ENCODE data around the gene UNC80.
A peak's percentile ranks its signal among the peaks of the same experiment; 100 is the strongest.

The UNC80 gene

GRCh38 chr2:209817844-209818271 is 46.2 kb downstream of the UNC80 start:
- DNase-seq = no peak

- no peak for DNase-seq
Observed at GRCh38 chr2:209818939-209819338, 47.3 kb downstream of the UNC80 start.

GRCh38 chr2:209821806-209822205 is 50.2 kb downstream of the UNC80 start:
- DNase-seq = no peak

- no peak for DNase-seq
Observed at GRCh38 chr2:209823484-209823883, 51.9 kb downstream of the UNC80 start.

- no peak for DNase-seq
Observed at GRCh38 chr2:209824391-209824790, 52.8 kb downstream of the UNC80 start.

- no peak for DNase-seq
Observed at GRCh38 chr2:209830722-209831465, 59.3 kb downstream of the UNC80 start.

- DNase-seq = no peak
Observed at GRCh38 chr2:209834767-209835166, 63.1 kb downstream of the UNC80 start.

- DNase-seq = no peak
Observed at GRCh38 chr2:209840434-209840833, 68.8 kb downstream of the UNC80 start.

GRCh38 chr2:209845666-209846065 is 74.0 kb downstream of the UNC80 start:
- no peak for DNase-seq

- no peak for DNase-seq
Observed at GRCh38 chr2:209864716-209865295, 93.2 kb downstream of the UNC80 start.

- no peak for DNase-seq
Observed at GRCh38 chr2:209868271-209868994, 96.8 kb downstream of the UNC80 start.

- no peak for DNase-seq
Observed at GRCh38 chr2:209870067-209870466, 98.4 kb downstream of the UNC80 start.

GRCh38 chr2:209872675-209873074 is 101.0 kb downstream of the UNC80 start:
- no peak for DNase-seq

GRCh38 chr2:209875270-209875669 is 103.6 kb downstream of the UNC80 start:
- no peak for DNase-seq

- no peak for DNase-seq
Observed at GRCh38 chr2:209876211-209876610, 104.6 kb downstream of the UNC80 start.

GRCh38 chr2:209878701-209879100 is 107.1 kb downstream of the UNC80 start:
- DNase-seq = no peak

GRCh38 chr2:209900638-209901037 is 129.0 kb downstream of the UNC80 start:
- DNase-seq = no peak

- peak; percentile 10 for DNase-seq
Observed at GRCh38 chr2:209901172-209901571, 129.5 kb downstream of the UNC80 start.

GRCh38 chr2:209905691-209906090 is 134.1 kb downstream of the UNC80 start:
- DNase-seq = no peak

- DNase-seq = no peak
Observed at GRCh38 chr2:209907746-209908145, 136.1 kb downstream of the UNC80 start.

GRCh38 chr2:209908511-209908910 is 136.9 kb downstream of the UNC80 start:
- no peak for DNase-seq

- no peak for DNase-seq
Observed at GRCh38 chr2:209911486-209911885, 139.9 kb downstream of the UNC80 start.

- no peak for DNase-seq
Observed at GRCh38 chr2:209913786-209914345, 142.2 kb downstream of the UNC80 start.
